Measurements from ENCODE around the gene CLPSL1.
"Not testable (repeated sequence)": the region's sequence is repeated elsewhere in the genome, so short reads cannot be mapped to it uniquely, and the experiment has no call there.

Gene CLPSL1

GRCh38 chr6:35780719-35781118 lies at the start of gene CLPSL1:
TSS of gene CLPSL1 (plus strand) at chr6:35781019. CDS start at chr6:35781111, 92 bp downstream.
- ChIA-PET POLR2A (ENCODE audit: low non-redundant PET) (no interaction called here), CTCF (no interaction called here)
- H3K27ac ChIP-seq, result no peak within 1 kb of the TSS
- no peak for TF ChIP-seq CTCF (conservative IDR thresholded peaks at IDR 0.05; ENCODE audit: low read depth)
- no peak for DNase-seq (ENCODE audit: low spot score)

GRCh38 chr6:35731414-35731735 lies 49.4 kb upstream of the CLPSL1 start:
- no peak for TF ChIP-seq CTCF (conservative IDR thresholded peaks at IDR 0.05; ENCODE audit: low read depth)
- ChIA-PET CTCF (interaction anchor here (1.0 kb wide), 1 partner anchor 106 kb away, joined by 4 read pairs; no protein-coding TSS in a partner anchor), POLR2A (ENCODE audit: low non-redundant PET) (no interaction called here)
- peak; percentile 80 for DNase-seq (ENCODE audit: low spot score)
- H3K27ac ChIP-seq, result peak overlapping the region; percentile 100

GRCh38 chr6:35731736-35732532 lies 48.9 kb upstream of the CLPSL1 start:
- TF ChIP-seq CTCF (conservative IDR thresholded peaks at IDR 0.05; ENCODE audit: low read depth), result peak; percentile 13; the same call in 1 of the 2 replicates
- DNase-seq (ENCODE audit: low spot score), result peak; percentile 93
- CTCF ChIA-PET, result interaction anchor here (1.0 kb wide), 2 partner anchors 67 to 107 kb away, joined by 4 read pairs; no protein-coding TSS in a partner anchor
- peak overlapping the region; percentile 100 for H3K27ac ChIP-seq
- POLR2A ChIA-PET (ENCODE audit: low non-redundant PET), result interaction anchor here (0.9 kb wide), 1 partner anchor 123 kb away, joined by 4 read pairs; no protein-coding TSS in a partner anchor

GRCh38 chr6:35733633-35734032 lies 47.2 kb upstream of the CLPSL1 start:
- no peak for DNase-seq (ENCODE audit: low spot score)
- H3K27ac ChIP-seq, result peak overlapping the region; percentile 100
- no peak for TF ChIP-seq CTCF (conservative IDR thresholded peaks at IDR 0.05; ENCODE audit: low read depth)
- CTCF ChIA-PET, result interaction anchor here (0.6 to 1.1 kb wide), 2 partner anchors 20 to 51 kb away, joined by 3 to 5 read pairs; no protein-coding TSS in a partner anchor
- POLR2A ChIA-PET (ENCODE audit: low non-redundant PET), result interaction anchor here (0.6 kb wide), 1 partner anchor 142 kb away, joined by 3 read pairs; no protein-coding TSS in a partner anchor

GRCh38 chr6:35734319-35734718 lies 46.5 kb upstream of the CLPSL1 start:
- CTCF ChIA-PET, result interaction anchor here (0.6 to 3.9 kb wide), 4 partner anchors 20 to 555 kb away, joined by 3 to 25 read pairs (median 5); no protein-coding TSS in a partner anchor
- POLR2A ChIA-PET (ENCODE audit: low non-redundant PET); DNase-seq (ENCODE audit: low spot score): not testable (repeated sequence)
- H3K27ac ChIP-seq, result peak overlapping the region; percentile 100

GRCh38 chr6:35735452-35735851 lies 45.4 kb upstream of the CLPSL1 start:
- ChIA-PET POLR2A (ENCODE audit: low non-redundant PET) (no interaction called here), CTCF (interaction anchor here (0.6 to 3.9 kb wide), 6 partner anchors 11 to 213 kb away, joined by 3 to 25 read pairs (median 5); no protein-coding TSS in a partner anchor)
- no peak for TF ChIP-seq CTCF (conservative IDR thresholded peaks at IDR 0.05; ENCODE audit: low read depth)
- peak overlapping the region; percentile 100 for H3K27ac ChIP-seq
- no peak for DNase-seq (ENCODE audit: low spot score)
